KMS-11 (cell line): ENCODE measurements around the gene KIF1A.

Experiments
- H2AFZ ChIP-seq: fragments of 200-600 bp; sonication (generic); 2 replicates; pipeline ENCODE4 v1.6.1; 2016; ENCODE audit warnings: antibody characterized with exemption, mixed run types, low read depth
- H3K27ac ChIP-seq: fragments of 200-600 bp; sonication (generic); 2 replicates; pipeline ENCODE4 v1.6.1; 2016; ENCODE audit warnings: mild to moderate bottlenecking, mixed run types
- H3K27me3 ChIP-seq: fragments of 200-600 bp; sonication (generic); 2 replicates; pipeline ENCODE4 v1.6.1; 2017; ENCODE audit warnings: mild to moderate bottlenecking, low read depth, mixed run types, moderate library complexity; ENCODE audit not compliant: insufficient read depth
- H3K36me3 ChIP-seq: fragments of 200-600 bp; sonication (generic); 2 replicates; pipeline ENCODE4 v1.6.1; 2017; ENCODE audit warnings: mild to moderate bottlenecking, mixed run types; ENCODE audit not compliant: insufficient read depth
- H3K4me1 ChIP-seq: fragments of 200-600 bp; sonication (generic); 2 replicates; pipeline ENCODE4 v1.6.1; 2016; ENCODE audit warnings: mild to moderate bottlenecking, low read depth, mixed run types; ENCODE audit not compliant: poor library complexity, severe bottlenecking
- H3K4me2 ChIP-seq: fragments of 200-600 bp; sonication (generic); 2 replicates; pipeline ENCODE4 v1.7.0; 2016; ENCODE audit warnings: mild to moderate bottlenecking, mixed run types
- H3K4me3 ChIP-seq: fragments of 200-600 bp; sonication (generic); IDR thresholded peaks from 2 replicates; pipeline ENCODE4 v1.6.1; 2017; ENCODE audit warnings: low read depth, low read length, mixed read lengths; ENCODE audit not compliant: insufficient read depth
- H3K79me2 ChIP-seq: fragments of 200-600 bp; sonication (generic); 2 replicates; pipeline ENCODE4 v1.6.1; 2016; ENCODE audit warnings: low read depth, mixed run types; ENCODE audit not compliant: insufficient read depth
- H3K9ac ChIP-seq: fragments of 200-600 bp; sonication (generic); 2 replicates; pipeline ENCODE4 v1.6.1; 2016; ENCODE audit warnings: mild to moderate bottlenecking, mixed run types
- H4K20me1 ChIP-seq: fragments of 200-600 bp; sonication (generic); 2 replicates; pipeline ENCODE4 v1.6.1; 2016; ENCODE audit warnings: mild to moderate bottlenecking, mixed run types; ENCODE audit not compliant: insufficient read depth
- TF ChIP-seq, protein P1 (sequence below): fragments of 200-600 bp; sonication (generic); conservative IDR thresholded peaks from 2 replicates; pipeline ENCODE4 v1.6.1; 2017; ENCODE audit warnings: low read depth, mild to moderate bottlenecking, antibody characterized with exemption, low read length, moderate library complexity, mixed read lengths

Gene KIF1A

GRCh38 chr2:240839152-240840143, 19.4 kb upstream of the KIF1A start:
- no peak overlapping the region for H2AFZ ChIP-seq
- no peaks in the 10 kb centered on the region for H3K36me3 ChIP-seq
- H3K4me3 ChIP-seq, result no peak overlapping the region
- no peak overlapping the region for H3K27ac ChIP-seq
- H3K79me2 ChIP-seq, result no peaks in the 10 kb centered on the region
- H3K4me2 ChIP-seq, result no peak overlapping the region
- H3K4me1 ChIP-seq, result no peaks in the 10 kb centered on the region
- H4K20me1 ChIP-seq, result no peaks in the 10 kb centered on the region
- TF ChIP-seq, protein P1, sequence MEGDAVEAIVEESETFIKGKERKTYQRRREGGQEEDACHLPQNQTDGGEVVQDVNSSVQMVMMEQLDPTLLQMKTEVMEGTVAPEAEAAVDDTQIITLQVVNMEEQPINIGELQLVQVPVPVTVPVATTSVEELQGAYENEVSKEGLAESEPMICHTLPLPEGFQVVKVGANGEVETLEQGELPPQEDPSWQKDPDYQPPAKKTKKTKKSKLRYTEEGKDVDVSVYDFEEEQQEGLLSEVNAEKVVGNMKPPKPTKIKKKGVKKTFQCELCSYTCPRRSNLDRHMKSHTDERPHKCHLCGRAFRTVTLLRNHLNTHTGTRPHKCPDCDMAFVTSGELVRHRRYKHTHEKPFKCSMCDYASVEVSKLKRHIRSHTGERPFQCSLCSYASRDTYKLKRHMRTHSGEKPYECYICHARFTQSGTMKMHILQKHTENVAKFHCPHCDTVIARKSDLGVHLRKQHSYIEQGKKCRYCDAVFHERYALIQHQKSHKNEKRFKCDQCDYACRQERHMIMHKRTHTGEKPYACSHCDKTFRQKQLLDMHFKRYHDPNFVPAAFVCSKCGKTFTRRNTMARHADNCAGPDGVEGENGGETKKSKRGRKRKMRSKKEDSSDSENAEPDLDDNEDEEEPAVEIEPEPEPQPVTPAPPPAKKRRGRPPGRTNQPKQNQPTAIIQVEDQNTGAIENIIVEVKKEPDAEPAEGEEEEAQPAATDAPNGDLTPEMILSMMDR, result no peak
- H3K27me3 ChIP-seq, result peaks cover 28% of the 10 kb centered on the region; the same call in 1 of the 2 replicates
- H3K9ac ChIP-seq, result no peak overlapping the region

- H3K4me1 ChIP-seq, result no peaks in the 10 kb centered on the region
- peaks cover 19% of the 10 kb centered on the region; the same call in 1 of the 2 replicates for H3K27me3 ChIP-seq
- TF ChIP-seq, protein P1, result no peak
- no peak overlapping the region for H3K4me2 ChIP-seq
- no peak overlapping the region for H2AFZ ChIP-seq
- no peaks in the 10 kb centered on the region for H3K36me3 ChIP-seq
- H4K20me1 ChIP-seq, result no peaks in the 10 kb centered on the region
- H3K27ac ChIP-seq, result no peak overlapping the region
- no peak overlapping the region for H3K4me3 ChIP-seq
- no peaks in the 10 kb centered on the region for H3K79me2 ChIP-seq
- H3K9ac ChIP-seq, result no peak overlapping the region
Measured at GRCh38 chr2:240837621-240838020, 17.6 kb upstream of the KIF1A start.

- Histone ChIP-seq H3K4me3 (no peak overlapping the region), H3K27me3 (peaks cover 19% of the 10 kb centered on the region; the same call in 1 of the 2 replicates), H3K9ac (no peak overlapping the region), H3K4me2 (no peak overlapping the region), H4K20me1 (no peaks in the 10 kb centered on the region), H3K27ac (no peak overlapping the region), H3K36me3 (no peaks in the 10 kb centered on the region), H3K4me1 (peaks cover under 1% of the 10 kb centered on the region), H2AFZ (no peak overlapping the region), H3K79me2 (no peaks in the 10 kb centered on the region)
- TF ChIP-seq, protein P1, result no peak
Measured at GRCh38 chr2:240836781-240837467, 16.9 kb upstream of the KIF1A start.

GRCh38 chr2:240835528-240835927, 15.5 kb upstream of the KIF1A start:
- Histone ChIP-seq H3K79me2 (no peaks in the 10 kb centered on the region), H3K27me3 (peaks cover 29% of the 10 kb centered on the region; the same call in 1 of the 2 replicates), H2AFZ (no peak overlapping the region), H3K9ac (no peak overlapping the region), H3K4me3 (no peak overlapping the region), H3K36me3 (no peaks in the 10 kb centered on the region), H3K4me2 (no peak overlapping the region), H3K4me1 (peaks cover 8% of the 10 kb centered on the region), H4K20me1 (no peaks in the 10 kb centered on the region), H3K27ac (no peak overlapping the region)
- TF ChIP-seq, protein P1, result no peak
